Astrocyte (in vitro differentiated cells and primary cell): ENCODE results near the gene RGSL1.

Experiments
- EZH2 ChIP-seq: IDR thresholded peaks from 2 replicates; pipeline ENCODE4 v1.6.1; 2012; ENCODE audit warnings: mild to moderate bottlenecking, low read length, inconsistent platforms; ENCODE audit not compliant: insufficient read depth
- TF ChIP-seq, protein P1 (sequence below): IDR thresholded peaks from 2 replicates; pipeline ENCODE4 v1.5.1; 2011; ENCODE audit warnings: low read depth, mild to moderate bottlenecking, inconsistent platforms, low read length, moderate library complexity; ENCODE audit not compliant: insufficient read depth

- TF ChIP-seq, protein P1, sequence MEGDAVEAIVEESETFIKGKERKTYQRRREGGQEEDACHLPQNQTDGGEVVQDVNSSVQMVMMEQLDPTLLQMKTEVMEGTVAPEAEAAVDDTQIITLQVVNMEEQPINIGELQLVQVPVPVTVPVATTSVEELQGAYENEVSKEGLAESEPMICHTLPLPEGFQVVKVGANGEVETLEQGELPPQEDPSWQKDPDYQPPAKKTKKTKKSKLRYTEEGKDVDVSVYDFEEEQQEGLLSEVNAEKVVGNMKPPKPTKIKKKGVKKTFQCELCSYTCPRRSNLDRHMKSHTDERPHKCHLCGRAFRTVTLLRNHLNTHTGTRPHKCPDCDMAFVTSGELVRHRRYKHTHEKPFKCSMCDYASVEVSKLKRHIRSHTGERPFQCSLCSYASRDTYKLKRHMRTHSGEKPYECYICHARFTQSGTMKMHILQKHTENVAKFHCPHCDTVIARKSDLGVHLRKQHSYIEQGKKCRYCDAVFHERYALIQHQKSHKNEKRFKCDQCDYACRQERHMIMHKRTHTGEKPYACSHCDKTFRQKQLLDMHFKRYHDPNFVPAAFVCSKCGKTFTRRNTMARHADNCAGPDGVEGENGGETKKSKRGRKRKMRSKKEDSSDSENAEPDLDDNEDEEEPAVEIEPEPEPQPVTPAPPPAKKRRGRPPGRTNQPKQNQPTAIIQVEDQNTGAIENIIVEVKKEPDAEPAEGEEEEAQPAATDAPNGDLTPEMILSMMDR = no peak
- TF ChIP-seq EZH2 = no peak
Measured at GRCh38 chr1:182410620-182411273, 39.2 kb upstream of the RGSL1 start.
